Natural killer cell (primary cell): Measurements from ENCODE around the gene MEFV. TPM values are rescaled to one million over a fixed set of nuclear protein-coding genes. Genes with fewer than 3 reads are reported as not detected.
"Not testable (repeated sequence)": the region's sequence is repeated elsewhere in the genome, so short reads cannot be mapped to it uniquely, and the experiment has no call there.

Experiments used
- ATAC-seq, 3 donors: fragments of 150-1000 bp in 2 of 3; fragments of 200-7000 bp in 1 of 3; cut with Tn5 transposase; 1 replicate in 1 of 3; 2 replicates in 2 of 3; pipeline ENCODE4 v1.10.0; 2021; ENCODE audit warnings: mild to moderate bottlenecking in 2 of 3, moderate library complexity in 2 of 3
- DNase-seq, 2 donors: peaks; one replicate each; pipeline versions ENCODE4 v3.0.0 to v3.0.0-alpha.2; 2013 to 2021; ENCODE audit warnings: mixed read lengths in 1 of 2
- H3K27ac ChIP-seq: one replicate; pipeline ENCODE4 v1.5.1; 2013; ENCODE audit warnings: mild to moderate bottlenecking, low read length
- H3K27me3 ChIP-seq: one replicate; pipeline ENCODE4 v1.6.1; 2013; ENCODE audit warnings: low read length; ENCODE audit not compliant: control insufficient read depth, insufficient read depth
- H3K36me3 ChIP-seq: one replicate; pipeline ENCODE4 v1.6.1; 2013; ENCODE audit warnings: low read length; ENCODE audit not compliant: control insufficient read depth, insufficient read depth
- H3K4me1 ChIP-seq: one replicate; pipeline ENCODE4 v1.6.1; 2013; ENCODE audit warnings: low read length; ENCODE audit not compliant: control insufficient read depth, insufficient read depth
- H3K4me3 ChIP-seq: one replicate; pipeline ENCODE4 v1.5.1; 2013; ENCODE audit warnings: low read length
- H3K9me3 ChIP-seq: one replicate; pipeline ENCODE4 v1.6.1; 2013; ENCODE audit warnings: low read length; ENCODE audit not compliant: control insufficient read depth, insufficient read depth
- H3K27ac Mint-ChIP-seq, 2 donors: one replicate each; pipeline ENCODE4 v1.8.0; 2022; ENCODE audit warnings: mild to moderate bottlenecking in 2 of 2, mixed read lengths in 2 of 2, moderate library complexity in 1 of 2
- H3K27me3 Mint-ChIP-seq, 2 donors: one replicate each; pipeline ENCODE4 v1.8.0; 2022; ENCODE audit warnings: low read depth in 2 of 2, mixed read lengths in 2 of 2
- H3K36me3 Mint-ChIP-seq: one replicate; pipeline ENCODE4 v1.8.0; 2022; ENCODE audit warnings: mixed read lengths
- H3K4me1 Mint-ChIP-seq, 2 donors: one replicate each; pipeline ENCODE4 v1.8.0; 2022; ENCODE audit warnings: mixed read lengths in 2 of 2
- H3K4me3 Mint-ChIP-seq: one replicate; pipeline ENCODE4 v1.8.0; 2022; ENCODE audit warnings: mild to moderate bottlenecking, moderate library complexity, mixed read lengths
- H3K9me3 Mint-ChIP-seq, 2 donors: one replicate each; pipeline ENCODE4 v1.8.0; 2022; ENCODE audit warnings: mixed read lengths in 2 of 2
- CTCF ChIP-seq: fragments of 200-600 bp; IDR thresholded peaks from one replicate; pipeline ENCODE4 v1.8.0; 2022; ENCODE audit warnings: antibody characterized with exemption
- WGBS: methylation state at CpG from one replicate; pipeline ENCODE4 v1.1.7; 2013; ENCODE audit warnings: missing lambda C conversion rate; ENCODE audit not compliant: insufficient coverage; 5-methylcytosine and 5-hydroxymethylcytosine counted together
- intact Hi-C: fragments of 100-400 bp; cut with micrococcal nuclease; formaldehyde crosslinking; loops from one replicate; pipeline ENCODE4 v1.14.2; 2022
- total RNA-seq, 4 donors: library from RNA; stranded (reverse); fragments of 120-200 nt in 1 of 4; gene quantifications; one replicate each; pipeline versions ENCODE4 v1.2.3 to v1.2.4, GENCODE V29; 2013 to 2022

Gene MEFV
- total RNA-seq, 3 donors from 2014 or later (not counting 1 experiment from before 2014, with no cell fraction given): 2.4 to 6.2 (median 5.4) TPM

GRCh38 chr16:3198334-3199072 lies 57.9 kb downstream of the MEFV start:
- H3K9me3 Mint-ChIP-seq: no peaks in the 10 kb centered on the region
- H3K36me3 Mint-ChIP-seq: peaks cover 6% of the 10 kb centered on the region
- H3K4me1 Mint-ChIP-seq: no peaks in the 10 kb centered on the region
- 88% methylated on average over 11 of the region's 13 CpGs for WGBS
- no peaks in the 10 kb centered on the region for H3K4me1 ChIP-seq
- H3K9me3 ChIP-seq: no peaks in the 10 kb centered on the region
- H3K27ac ChIP-seq: no peak overlapping the region
- H3K27ac Mint-ChIP-seq: no peak overlapping the region
- H3K27me3 ChIP-seq: peaks cover 12% of the 10 kb centered on the region
- intact Hi-C loops: no loop called here
- peaks cover 30 to 35% of the 10 kb centered on the region in 2 donors for H3K27me3 Mint-ChIP-seq
- no peak overlapping the region for H3K4me3 Mint-ChIP-seq
- ATAC-seq (no peak), DNase-seq (no peak)
- no peak overlapping the region for H3K4me3 ChIP-seq
- H3K36me3 ChIP-seq: no peaks in the 10 kb centered on the region
- TF ChIP-seq CTCF: no peak

GRCh38 chr16:3197694-3198333 lies 58.6 kb downstream of the MEFV start:
- WGBS: 68% methylated on average over 3 of the region's 3 CpGs

GRCh38 chr16:3195975-3196374 lies 60.5 kb downstream of the MEFV start:
- Histone ChIP-seq H3K9me3 (no peaks in the 10 kb centered on the region), H3K4me3 (no peak overlapping the region), H3K36me3 (no peaks in the 10 kb centered on the region), H3K27ac (no peak overlapping the region), H3K4me1 (peaks cover 8% of the 10 kb centered on the region), H3K27me3 (peaks cover 37% of the 10 kb centered on the region)
- H3K36me3 Mint-ChIP-seq: peaks cover 6% of the 10 kb centered on the region
- 73% methylated on average over 10 of the region's 10 CpGs for WGBS
- intact Hi-C loops: no loop called here
- H3K27me3 Mint-ChIP-seq: peaks cover 33 to 36% of the 10 kb centered on the region in 2 donors
- ATAC-seq (no peak), DNase-seq (no peak)
- H3K27ac Mint-ChIP-seq: no peak overlapping the region
- no peak overlapping the region for H3K4me3 Mint-ChIP-seq
- H3K9me3 Mint-ChIP-seq: no peaks in the 10 kb centered on the region
- no peak for TF ChIP-seq CTCF
- peaks cover 3 to 6% of the 10 kb centered on the region in 2 donors for H3K4me1 Mint-ChIP-seq

More at GRCh38 chr16:3197694-3198333, 58.6 kb downstream of the MEFV start:
- H3K4me3 Mint-ChIP-seq, H3K9me3 Mint-ChIP-seq, H3K36me3 ChIP-seq, H3K36me3 Mint-ChIP-seq, H3K27ac ChIP-seq, intact Hi-C loops, H3K27ac Mint-ChIP-seq, DNase-seq, H3K4me1 ChIP-seq, H3K4me3 ChIP-seq, ATAC-seq, H3K4me1 Mint-ChIP-seq, H3K9me3 ChIP-seq: not testable (repeated sequence)
- peaks cover 19% of the 10 kb centered on the region for H3K27me3 ChIP-seq
- H3K27me3 Mint-ChIP-seq: peaks cover 30 to 35% of the 10 kb centered on the region in 2 donors

GRCh38 chr16:3194792-3195191 lies 61.6 kb downstream of the MEFV start:
- H3K9me3 Mint-ChIP-seq: no peaks in the 10 kb centered on the region
- Histone ChIP-seq H3K4me3 (no peak overlapping the region), H3K27ac (no peak overlapping the region), H3K9me3 (no peaks in the 10 kb centered on the region), H3K27me3 (peaks cover 49% of the 10 kb centered on the region), H3K4me1 (peaks cover 14% of the 10 kb centered on the region), H3K36me3 (no peaks in the 10 kb centered on the region)
- no peak for TF ChIP-seq CTCF
- peaks cover 39 to 40% of the 10 kb centered on the region in 2 donors for H3K27me3 Mint-ChIP-seq
- H3K4me3 Mint-ChIP-seq: no peak overlapping the region
- H3K36me3 Mint-ChIP-seq: peaks cover 6% of the 10 kb centered on the region
- intact Hi-C loops: no loop called here
- 85% methylated on average over 20 of the region's 20 CpGs for WGBS
- ATAC-seq (no peak), DNase-seq (no peak)
- H3K4me1 Mint-ChIP-seq: peaks cover 11 to 12% of the 10 kb centered on the region in 2 donors
- H3K27ac Mint-ChIP-seq: no peak overlapping the region
